ENCODE measurements around the gene PZP.

The PZP gene

GRCh38 chr12:9108504-9109212 is 99.5 kb downstream of the PZP start:
- no peak for DNase-seq
- in situ Hi-C loops (cut with MboI; ENCODE audit: low pct_unique_long_range_greater_than_20kb, low sequenced_read_pairs) = no loop called here

- in situ Hi-C loops (cut with MboI; ENCODE audit: low pct_unique_long_range_greater_than_20kb, low sequenced_read_pairs) = no loop called here
- DNase-seq = no peak
Observed at GRCh38 chr12:9107542-9107873, 100.7 kb downstream of the PZP start.

- in situ Hi-C loops (cut with MboI; ENCODE audit: low pct_unique_long_range_greater_than_20kb, low sequenced_read_pairs) = no loop called here
- DNase-seq = no peak
Observed at GRCh38 chr12:9106610-9107541, 101.3 kb downstream of the PZP start.

GRCh38 chr12:9106067-9106466 is 102.1 kb downstream of the PZP start:
- in situ Hi-C loops (cut with MboI; ENCODE audit: low pct_unique_long_range_greater_than_20kb, low sequenced_read_pairs) = no loop called here
- no peak for DNase-seq

- no peak for DNase-seq
- in situ Hi-C loops (cut with MboI; ENCODE audit: low pct_unique_long_range_greater_than_20kb, low sequenced_read_pairs) = no loop called here
Observed at GRCh38 chr12:9104767-9105423, 103.3 kb downstream of the PZP start.

- DNase-seq = no peak
- in situ Hi-C loops (cut with MboI; ENCODE audit: low pct_unique_long_range_greater_than_20kb, low sequenced_read_pairs) = no loop called here
Observed at GRCh38 chr12:9104087-9104486, 104.1 kb downstream of the PZP start.

GRCh38 chr12:9103050-9103849 is 104.9 kb downstream of the PZP start:
- no peak for DNase-seq
- in situ Hi-C loops (cut with MboI; ENCODE audit: low pct_unique_long_range_greater_than_20kb, low sequenced_read_pairs) = no loop called here

- in situ Hi-C loops (cut with MboI; ENCODE audit: low pct_unique_long_range_greater_than_20kb, low sequenced_read_pairs) = no loop called here
- DNase-seq = no peak
Observed at GRCh38 chr12:9101018-9101687, 107.0 kb downstream of the PZP start.

- no peak for DNase-seq
- in situ Hi-C loops (cut with MboI; ENCODE audit: low pct_unique_long_range_greater_than_20kb, low sequenced_read_pairs) = no loop called here
Observed at GRCh38 chr12:9099552-9100190, 108.5 kb downstream of the PZP start.
